HG03066 (cell line): ENCODE measurements around the gene ARL16.

Experiments
- ATAC-seq: cut with Tn5 transposase; IDR thresholded peaks from one replicate; pipeline ENCODE4 v1.9.1; 2021; ENCODE audit warnings: low read depth; ENCODE audit not compliant: unreplicated experiment

Gene ARL16

DNA sequence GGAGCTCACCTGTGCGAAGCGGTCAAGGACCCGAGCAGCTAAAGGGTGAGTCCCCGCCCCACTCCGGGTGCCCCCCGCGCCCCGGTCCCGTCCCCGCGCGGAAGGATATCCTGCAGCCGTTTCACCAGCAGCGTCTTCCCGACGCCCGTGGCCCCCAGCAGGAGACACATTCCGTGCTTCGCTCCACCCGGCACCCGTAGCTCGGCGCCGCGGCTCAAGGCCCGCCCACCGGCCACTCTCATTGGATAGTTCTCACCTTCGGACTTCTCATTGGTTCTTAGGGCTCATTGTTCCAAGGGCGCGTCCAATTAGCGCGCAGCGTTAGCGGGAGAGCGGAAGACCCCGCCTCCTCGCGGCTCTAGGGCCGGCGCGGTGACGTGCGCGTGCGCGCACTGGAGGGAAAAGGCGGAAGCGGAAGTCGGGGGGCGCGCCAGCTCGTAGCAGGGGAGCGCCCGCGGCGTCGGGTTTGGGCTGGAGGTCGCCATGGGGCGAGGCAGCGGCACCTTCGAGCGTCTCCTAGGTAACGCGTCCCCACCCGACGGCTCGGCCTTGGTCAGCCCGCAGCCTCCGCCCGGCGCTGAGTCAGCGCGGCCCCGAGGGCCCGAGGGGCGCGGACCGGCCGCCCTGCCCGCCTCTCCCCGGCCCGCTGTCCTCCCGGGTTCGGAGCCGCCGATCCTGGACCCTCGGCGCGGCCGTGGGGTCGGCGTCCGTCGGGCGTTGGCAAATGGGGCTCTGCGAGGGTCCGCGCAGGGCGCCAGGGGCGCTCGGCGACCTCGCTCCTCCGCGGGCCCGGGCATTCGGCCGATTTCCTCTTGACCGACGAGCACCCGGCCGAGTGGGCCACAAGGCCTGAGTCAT, at the start of gene ARL16, which contains the start of gene HGS:
Gene ARL16 (minus strand): TSS at position 214 of the 858 bp plus-strand sequence. CDS start 44 bp downstream, at position 170.
Gene HGS (plus strand): TSS at position 428 of the 858 bp plus-strand sequence. CDS start 56 bp downstream, at position 484.
- ATAC-seq, result peak; percentile 98

GRCh38 chr17:81727324-81728031, 43.9 kb upstream of the ARL16 start:
- ATAC-seq, result no peak

GRCh38 chr17:81726004-81726403, 42.4 kb upstream of the ARL16 start:
- ATAC-seq, result no peak

DNA sequence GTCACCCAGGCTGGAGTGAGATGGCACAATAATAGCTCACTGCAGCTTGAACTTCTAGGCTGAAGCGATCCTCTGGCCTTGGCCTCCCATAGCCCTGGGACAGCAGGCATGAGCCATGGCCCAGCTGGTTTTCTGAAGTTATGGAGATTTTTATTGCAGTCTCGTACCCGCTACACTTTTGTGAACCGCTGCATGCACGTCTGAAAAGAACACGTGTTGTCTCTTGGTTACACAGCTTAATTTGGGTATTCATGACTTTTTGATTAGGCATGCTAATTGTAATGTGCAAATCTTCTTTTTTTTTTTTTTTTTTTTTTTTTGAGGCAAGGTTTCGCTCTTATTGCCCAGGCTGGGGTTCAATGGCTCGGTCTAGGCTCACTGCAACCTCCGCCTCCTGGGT, 41.8 kb upstream of the ARL16 start:
- ATAC-seq, result no peak

- ATAC-seq, result no peak
Measured at GRCh38 chr17:81723651-81724209, 40.1 kb upstream of the ARL16 start.

DNA sequence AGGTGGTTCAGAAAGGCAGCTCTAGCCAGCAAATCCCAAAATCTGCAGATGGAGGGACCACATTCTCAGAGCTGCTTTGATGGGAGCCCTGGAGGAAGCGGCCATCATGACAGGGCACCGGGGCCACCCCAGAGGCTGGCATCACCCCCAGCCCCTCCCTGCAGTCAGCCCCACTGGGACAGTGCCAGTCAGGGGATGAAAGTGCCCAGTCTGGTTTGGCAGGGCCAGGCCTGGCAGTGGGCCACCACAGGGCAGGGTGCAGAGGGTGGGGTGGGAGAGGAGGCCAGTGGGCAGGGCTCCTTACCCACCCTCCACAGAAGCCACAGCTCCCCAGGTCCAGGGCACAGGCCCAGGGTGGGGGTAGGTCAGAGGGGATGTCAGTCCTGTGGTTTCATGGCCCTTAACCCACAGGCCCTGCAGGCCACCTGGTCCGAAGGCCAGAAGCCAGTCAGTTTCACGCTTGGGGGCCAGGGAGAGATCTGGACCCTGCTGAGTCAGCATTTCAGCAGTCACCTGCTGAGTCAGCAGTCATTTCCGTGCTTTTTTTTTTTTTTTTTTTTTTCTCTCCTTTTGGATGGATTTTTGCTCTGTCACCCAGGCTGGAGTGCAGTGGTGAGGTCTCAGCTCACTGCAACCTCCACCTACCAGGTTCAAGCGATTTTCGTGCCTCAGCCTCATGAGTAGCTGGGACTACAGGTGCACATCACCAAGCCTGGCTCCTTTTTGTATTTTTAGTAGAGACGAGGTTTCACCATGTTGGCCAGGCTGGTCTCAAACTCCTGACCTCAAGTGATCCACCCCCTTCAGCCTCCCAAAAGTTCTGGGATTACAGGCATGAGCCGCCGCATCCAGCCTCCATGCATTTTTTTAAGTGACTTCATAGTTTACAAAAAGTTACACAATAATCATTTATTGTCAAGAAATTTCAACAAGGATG, 38.9 kb upstream of the ARL16 start:
- no peak for ATAC-seq

DNA sequence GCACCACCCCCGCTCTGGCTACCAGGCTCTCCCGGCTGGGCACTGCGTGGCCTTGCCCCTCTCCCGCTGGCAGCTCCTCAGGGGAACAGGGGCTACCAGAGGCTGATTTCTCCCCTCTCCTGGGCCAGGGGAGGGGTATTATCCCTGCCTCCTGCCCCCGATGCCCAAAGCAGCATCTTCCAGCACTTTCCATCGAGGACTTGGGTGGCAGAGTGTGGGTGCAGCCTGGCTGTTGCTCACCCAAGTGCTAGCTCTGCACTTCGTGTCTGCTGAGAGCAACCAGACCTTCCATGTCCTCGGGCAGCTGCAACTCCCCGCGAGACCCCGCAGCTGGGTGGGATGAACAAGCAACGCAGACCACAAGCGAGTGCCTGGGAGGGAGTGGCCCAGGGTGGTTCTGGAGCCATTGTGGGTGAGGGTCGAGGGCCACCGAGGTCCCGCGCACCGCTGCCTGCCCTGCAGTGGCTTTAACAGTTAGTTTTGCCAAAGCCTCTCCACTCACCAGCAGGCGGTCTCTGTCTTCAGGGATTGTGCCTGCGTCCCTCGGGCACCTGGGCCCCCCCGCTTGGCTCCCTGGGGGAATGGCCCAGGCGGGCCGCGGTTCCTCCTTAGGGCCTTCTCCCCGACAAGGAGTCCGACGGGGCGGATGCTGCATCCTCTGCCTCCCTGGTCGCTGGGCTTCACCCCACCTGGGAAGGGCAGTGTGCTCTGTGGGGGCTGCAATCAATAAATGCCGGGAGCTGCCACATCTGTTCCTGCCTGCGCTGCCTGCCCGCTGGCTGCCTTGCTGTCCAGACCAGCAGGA, 36.9 kb upstream of the ARL16 start:
- ATAC-seq, result no peak

GRCh38 chr17:81719410-81720266, 36.0 kb upstream of the ARL16 start:
- ATAC-seq, result no peak

DNA sequence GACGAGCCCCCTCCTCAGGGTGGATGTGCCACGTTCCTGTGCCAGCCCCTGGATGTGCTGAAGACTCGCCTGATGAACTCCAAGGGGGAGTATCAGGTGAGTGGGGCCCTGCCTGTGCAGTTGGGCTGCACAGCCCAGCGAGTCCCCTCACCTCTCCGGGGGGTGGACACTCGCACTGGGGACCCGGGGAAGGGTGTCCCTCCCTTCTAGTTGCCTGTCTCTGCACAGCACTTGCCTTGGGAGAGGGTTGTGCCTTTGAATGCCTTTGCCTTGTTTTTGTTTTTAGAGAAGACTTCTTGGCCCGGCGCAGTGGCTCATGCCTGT, 34.1 kb upstream of the ARL16 start:
- no peak for ATAC-seq

DNA sequence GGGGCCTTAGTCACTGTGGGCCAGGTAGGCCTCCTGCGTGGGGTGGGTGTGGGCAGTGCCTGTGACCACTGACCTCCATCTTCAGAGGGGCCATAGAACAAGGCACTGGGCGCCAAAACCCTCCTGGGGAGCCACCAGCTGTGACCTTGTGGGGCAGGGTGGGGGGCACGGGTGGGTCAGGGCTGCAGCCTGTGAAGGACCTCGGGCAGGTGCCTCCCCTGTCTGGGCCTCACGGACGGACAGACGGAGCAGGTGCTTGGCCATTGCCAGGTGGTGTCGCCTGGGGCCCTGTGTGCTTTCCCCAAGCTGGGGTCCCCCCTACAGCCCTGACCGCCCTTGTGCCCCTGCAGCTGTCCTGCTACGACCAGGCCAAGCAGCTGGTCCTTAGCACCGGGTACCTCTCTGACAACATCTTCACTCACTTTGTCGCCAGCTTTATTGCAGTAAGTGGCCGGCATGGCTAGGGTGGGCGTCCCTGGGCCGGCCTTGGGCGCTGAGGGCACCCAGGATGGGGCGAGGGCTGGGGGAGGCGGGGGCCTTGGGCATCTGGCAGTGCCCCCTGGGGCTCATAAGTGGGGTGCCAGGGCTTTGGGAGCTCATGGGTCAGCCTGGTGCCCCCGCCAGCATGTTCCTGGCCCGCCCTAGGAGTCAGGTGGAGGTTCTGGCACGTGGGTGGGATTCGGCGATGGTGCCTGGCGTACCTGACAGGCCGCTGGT, 33.6 kb upstream of the ARL16 start:
- ATAC-seq, result no peak

GRCh38 chr17:81716674-81716996, 33.0 kb upstream of the ARL16 start:
- no peak for ATAC-seq

- no peak for ATAC-seq
Measured at GRCh38 chr17:81715872-81716673, 32.5 kb upstream of the ARL16 start.

DNA sequence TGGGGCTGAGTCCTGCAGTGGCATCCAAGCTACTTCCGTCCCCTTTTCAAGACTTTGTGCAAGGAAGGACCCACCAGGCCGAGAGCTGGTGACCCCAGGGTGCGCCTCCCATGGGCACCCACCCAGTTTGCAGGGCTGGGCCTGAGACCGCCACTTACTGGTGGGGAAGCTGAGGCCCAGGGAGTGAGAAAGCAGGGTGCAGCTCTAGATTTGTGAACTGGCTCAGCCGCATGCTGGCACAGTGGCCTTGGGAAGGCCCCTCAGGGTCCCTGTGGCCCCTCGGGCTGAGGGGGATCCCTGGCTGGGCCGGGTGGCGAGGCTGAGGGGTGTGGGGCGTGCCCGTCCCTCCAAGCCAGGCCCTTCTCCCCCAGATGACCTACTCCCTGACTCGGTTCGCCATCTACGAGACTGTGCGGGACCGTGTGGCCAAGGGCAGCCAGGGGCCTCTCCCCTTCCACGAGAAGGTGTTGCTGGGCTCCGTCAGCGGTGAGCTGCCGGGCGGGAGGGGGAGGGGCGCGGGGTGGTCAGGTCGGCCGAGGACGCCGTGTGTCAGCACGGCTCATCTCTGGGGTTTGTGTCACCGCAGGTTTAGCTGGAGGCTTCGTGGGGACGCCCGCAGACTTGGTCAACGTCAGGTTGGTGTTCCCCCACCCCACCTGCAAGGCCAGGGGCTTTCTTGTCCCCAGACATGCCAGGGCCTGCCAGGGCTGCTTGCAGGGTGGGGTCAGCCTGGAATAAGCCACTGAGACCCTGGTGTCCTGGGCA, 31.7 kb upstream of the ARL16 start:
- ATAC-seq, result no peak

GRCh38 chr17:81714412-81715106, 31.0 kb upstream of the ARL16 start:
- no peak for ATAC-seq

DNA sequence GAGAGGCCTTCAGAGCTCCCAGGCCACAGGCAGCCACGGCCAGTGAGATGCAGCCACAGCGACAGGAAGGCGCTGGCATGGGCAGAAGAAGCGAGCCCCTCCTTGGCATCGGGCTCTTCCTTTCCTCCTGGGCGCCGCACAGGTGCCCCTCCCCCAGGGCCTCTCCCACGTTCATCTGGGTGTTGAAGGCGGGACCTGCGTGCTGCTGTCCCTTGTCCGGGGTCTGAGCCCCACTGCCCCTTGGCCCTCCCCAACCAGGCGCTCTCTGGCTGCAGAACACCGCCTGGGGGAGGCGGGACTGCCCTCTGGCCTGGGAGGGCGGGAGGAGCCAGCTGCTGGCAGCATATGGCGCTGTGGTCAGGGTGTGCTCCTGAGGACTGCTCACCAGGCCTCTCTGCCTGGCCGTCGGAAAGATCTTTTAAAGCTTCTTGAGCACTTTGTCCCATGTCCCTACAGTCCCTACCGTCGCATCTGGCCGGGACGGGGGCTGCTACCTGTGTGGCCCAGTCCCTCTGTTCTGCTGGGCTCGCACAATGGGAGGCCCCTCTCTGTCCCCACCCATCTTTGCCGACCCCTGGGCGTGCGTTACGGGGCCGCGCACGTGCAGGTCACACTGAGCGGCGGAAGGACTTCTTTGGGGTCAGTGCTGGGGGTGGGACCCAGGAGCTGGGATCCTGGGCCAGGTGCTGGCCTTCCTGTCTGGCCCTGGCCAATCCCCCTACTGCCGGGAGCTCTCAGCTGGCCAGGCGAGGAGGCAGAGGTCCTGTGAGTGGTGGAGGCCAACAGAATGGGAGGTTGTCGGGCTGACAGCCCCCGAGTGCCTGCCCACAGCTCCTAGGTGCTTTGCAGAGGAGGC, 30.2 kb upstream of the ARL16 start:
- ATAC-seq, result no peak
